Hepatocyte (in vitro differentiated cells): ENCODE data around the gene GPATCH4. TPM values are rescaled to one million over a fixed set of nuclear protein-coding genes. Genes with fewer than 3 reads are reported as not detected.
A peak's percentile ranks its signal among the peaks of the same experiment; 100 is the strongest.
"Not testable (repeated sequence)": the region's sequence is repeated elsewhere in the genome, so short reads cannot be mapped to it uniquely, and the experiment has no call there.

Source experiments
- DNase-seq: peaks from one replicate; pipeline ENCODE4 v3.0.0-alpha.2; 2016; ENCODE audit warnings: low spot score
- H2AFZ ChIP-seq: fragments of 200-600 bp; sonication (generic); 2 replicates; pipeline ENCODE4 v1.6.0; 2016; ENCODE audit warnings: antibody characterized with exemption, mild to moderate bottlenecking
- H3K27ac ChIP-seq: fragments of 200-600 bp; sonication (generic); 2 replicates; pipeline ENCODE4 v1.5.1; 2016; ENCODE audit warnings: mild to moderate bottlenecking
- H3K27me3 ChIP-seq: fragments of 200-600 bp; sonication (generic); 2 replicates; pipeline ENCODE4 v1.6.1; 2016
- H3K36me3 ChIP-seq: fragments of 200-600 bp; sonication (generic); replicated peaks from 2 replicates; pipeline ENCODE4 v1.5.1; 2016; ENCODE audit warnings: low read depth; ENCODE audit not compliant: insufficient read depth
- H3K4me1 ChIP-seq: fragments of 200-600 bp; sonication (generic); 2 replicates; pipeline ENCODE4 v1.5.1; 2016; ENCODE audit warnings: mild to moderate bottlenecking, moderate library complexity; ENCODE audit not compliant: insufficient read depth
- H3K4me2 ChIP-seq: fragments of 200-600 bp; sonication (generic); 2 replicates; pipeline ENCODE4 v1.6.0; 2016
- H3K4me3 ChIP-seq: fragments of 200-600 bp; sonication (generic); 2 replicates; pipeline ENCODE4 v1.5.1; 2016; ENCODE audit warnings: mild to moderate bottlenecking
- H3K79me2 ChIP-seq: fragments of 200-600 bp; sonication (generic); 2 replicates; pipeline ENCODE4 v1.6.0; 2017; ENCODE audit warnings: mild to moderate bottlenecking
- H3K9me2 ChIP-seq: fragments of 200-600 bp; sonication (generic); replicated peaks from 2 replicates; pipeline ENCODE4 v1.6.0; 2017; ENCODE audit warnings: mild to moderate bottlenecking; ENCODE audit not compliant: insufficient read depth
- H3K9me3 ChIP-seq: fragments of 200-600 bp; sonication (generic); 2 replicates; pipeline ENCODE4 v1.5.1; 2016; ENCODE audit warnings: low read depth, mild to moderate bottlenecking
- H4K20me1 ChIP-seq: fragments of 200-600 bp; sonication (generic); 2 replicates; pipeline ENCODE4 v1.6.0; 2016; ENCODE audit warnings: mild to moderate bottlenecking; ENCODE audit not compliant: insufficient read depth, poor library complexity, severe bottlenecking
- CTCF ChIP-seq: fragments of 200-600 bp; sonication (generic); IDR thresholded peaks from 2 replicates; pipeline ENCODE4 v1.5.1; 2016; ENCODE audit warnings: antibody characterized with exemption, mild to moderate bottlenecking; ENCODE audit not compliant: poor library complexity
- EZH2 ChIP-seq: fragments of 200-600 bp; sonication (generic); IDR thresholded peaks from 2 replicates; pipeline ENCODE4 v1.6.1; 2016; ENCODE audit warnings: antibody characterized with exemption, mild to moderate bottlenecking, borderline replicate concordance
- EZH2phosphoT487 ChIP-seq: fragments of 200-600 bp; sonication (generic); IDR thresholded peaks from one replicate; pipeline ENCODE4 v1.6.1; 2018; ENCODE audit warnings: antibody characterized with exemption, mild to moderate bottlenecking, low read depth, moderate library complexity; ENCODE audit not compliant: unreplicated experiment, severe bottlenecking
- WGBS: methylation state at CpG from one replicate; pipeline ENCODE4 v1.1.6; 2016; ENCODE audit warnings: low lambda C conversion rate; ENCODE audit errors: missing lambda C conversion rate; 5-methylcytosine and 5-hydroxymethylcytosine counted together
- polyA plus RNA-seq: library from polyadenylated mRNA; unstranded; fragments of >200 nt; fragmentation: Nextera tagmentation; extraction: Ambion mirVana; gene quantifications from 2 replicates; pipeline ENCODE4 v1.2.1, GENCODE V29; 2016
- total RNA-seq: library from RNA; depleted of rRNA; stranded (reverse); fragments of >200 nt; gene quantifications from 2 replicates; pipeline ENCODE4 v1.2.3, GENCODE V29; 2014

Gene GPATCH4
- total and polyA plus RNA-seq, 2 experiments from 2014 or later: 5.6 to 28.3 TPM

- Histone ChIP-seq H3K4me2 (peak overlapping the region; percentile 91), H3K79me2 (peaks cover 12% of the 10 kb centered on the region), H2AFZ (peak overlapping the region; percentile 94), H3K27ac (peak overlapping the region; percentile 92), H3K36me3 (no peaks in the 10 kb centered on the region), H3K4me3 (peak overlapping the region; percentile 63), H3K4me1 (peaks cover 3% of the 10 kb centered on the region), H3K9me2 (no peaks in the 10 kb centered on the region), H3K27me3 (no peaks in the 10 kb centered on the region), H4K20me1 (no peaks in the 10 kb centered on the region), H3K9me3 (no peaks in the 10 kb centered on the region)
- 20% methylated on average over 6 of the region's 6 CpGs for WGBS
- DNase-seq: no peak
- TF ChIP-seq EZH2phosphoT487 (no peak), EZH2 (no peak), CTCF (no peak)
Measured at GRCh38 chr1:156591181-156591431, 10.2 kb downstream of the GPATCH4 start.

- Histone ChIP-seq H4K20me1 (no peaks in the 10 kb centered on the region), H3K36me3 (no peaks in the 10 kb centered on the region), H3K4me1 (peaks cover 3% of the 10 kb centered on the region), H3K9me3 (no peaks in the 10 kb centered on the region), H3K4me3 (peak overlapping the region; percentile 63), H3K27ac (peak overlapping the region; percentile 92), H3K79me2 (peaks cover 12% of the 10 kb centered on the region), H3K4me2 (peak overlapping the region; percentile 91), H2AFZ (peak overlapping the region; percentile 94), H3K27me3 (no peaks in the 10 kb centered on the region), H3K9me2 (no peaks in the 10 kb centered on the region)
- no peak for DNase-seq
- 85% methylated on average over 10 of the region's 10 CpGs for WGBS
- TF ChIP-seq EZH2: no peak
Measured at GRCh38 chr1:156590326-156591180, 10.7 kb downstream of the GPATCH4 start.

GRCh38 chr1:156589546-156589945 lies 11.7 kb downstream of the GPATCH4 start:
- H3K4me1 ChIP-seq: peaks cover 3% of the 10 kb centered on the region
- no peak overlapping the region for H2AFZ ChIP-seq
- 76% methylated on average over 5 of the region's 5 CpGs for WGBS
- no peaks in the 10 kb centered on the region for H3K9me3 ChIP-seq
- no peaks in the 10 kb centered on the region for H3K27me3 ChIP-seq
- no peak overlapping the region for H3K27ac ChIP-seq
- H3K36me3 ChIP-seq: no peaks in the 10 kb centered on the region
- H3K4me3 ChIP-seq: no peak overlapping the region
- TF ChIP-seq EZH2 (no peak), CTCF (no peak), EZH2phosphoT487 (no peak)
- no peaks in the 10 kb centered on the region for H3K9me2 ChIP-seq
- no peaks in the 10 kb centered on the region for H4K20me1 ChIP-seq
- H3K4me2 ChIP-seq: no peak overlapping the region
- DNase-seq: no peak
- peaks cover 12% of the 10 kb centered on the region for H3K79me2 ChIP-seq

- H3K4me1 ChIP-seq, H3K27me3 ChIP-seq, H3K27ac ChIP-seq, H3K36me3 ChIP-seq, H2AFZ ChIP-seq, H3K9me2 ChIP-seq, H4K20me1 ChIP-seq, H3K9me3 ChIP-seq, H3K4me3 ChIP-seq, DNase-seq, H3K4me2 ChIP-seq: not testable (repeated sequence)
- WGBS: 87% methylated on average over 8 of the region's 8 CpGs
- peaks cover 11% of the 10 kb centered on the region for H3K79me2 ChIP-seq
Measured at GRCh38 chr1:156587927-156588326, 13.4 kb downstream of the GPATCH4 start.
